SK-N-SH treated with all-trans-retinoic acid at 6 μM for 48 hours (cell line): Measurements from ENCODE around the gene RASL12.

Source experiments
- ISL1 ChIP-seq: fragments of 250-450 bp; sonication (Bioruptor Pico); IDR thresholded peaks from 2 replicates; pipeline ENCODE4 v2.1.2; 2022; ENCODE audit warnings: mild to moderate bottlenecking, moderate library complexity
- RARB ChIP-seq: fragments of 250-450 bp; sonication (Bioruptor Pico); IDR thresholded peaks from 2 replicates; pipeline ENCODE4 v1.8.0; 2021; ENCODE audit warnings: mild to moderate bottlenecking, moderate library complexity
- ZFP3 ChIP-seq: fragments of 250-450 bp; sonication (Bioruptor Pico); IDR thresholded peaks from 2 replicates; pipeline ENCODE4 v1.5.0; 2020; ENCODE audit warnings: mild to moderate bottlenecking, moderate library complexity
- ZNF565 ChIP-seq: fragments of 450-650 bp; formaldehyde crosslinking; conservative IDR thresholded peaks from 2 replicates; pipeline ENCODE4 v1.5.0; 2020; ENCODE audit warnings: low read depth, mild to moderate bottlenecking, moderate library complexity
- TF ChIP-seq, protein P1 (sequence below): fragments of 250-450 bp; sonication (Bioruptor Pico); IDR thresholded peaks from 2 replicates; pipeline ENCODE4 v1.5.1; 2020; ENCODE audit warnings: low read depth, mild to moderate bottlenecking, moderate library complexity
- TF ChIP-seq, protein P2 (sequence below): fragments of 250-450 bp; sonication (Bioruptor Pico); IDR thresholded peaks from 2 replicates; pipeline ENCODE4 v1.8.0; 2020; ENCODE audit warnings: mild to moderate bottlenecking, moderate library complexity, borderline replicate concordance

DNA sequence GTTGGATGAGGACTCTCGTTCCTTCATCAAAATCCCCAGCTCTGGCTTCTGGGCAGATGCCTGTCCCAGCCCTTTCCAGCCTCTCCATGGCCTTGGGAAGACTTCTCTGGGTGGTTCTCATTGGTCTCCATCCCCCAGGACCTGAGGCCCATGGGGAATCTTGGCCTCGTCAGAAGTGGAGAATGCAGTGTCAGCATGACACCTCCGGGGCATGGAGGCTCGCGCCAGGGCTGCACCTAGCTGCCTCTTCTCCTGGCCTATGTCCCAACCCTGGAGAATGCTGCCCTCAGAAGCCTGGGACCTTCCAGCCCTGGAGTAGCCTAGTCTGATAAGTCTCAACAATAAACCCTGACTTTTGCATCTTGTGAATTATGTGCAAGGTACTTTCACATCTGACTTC, 11.8 kb upstream of the RASL12 start:
- TF ChIP-seq, protein P1, sequence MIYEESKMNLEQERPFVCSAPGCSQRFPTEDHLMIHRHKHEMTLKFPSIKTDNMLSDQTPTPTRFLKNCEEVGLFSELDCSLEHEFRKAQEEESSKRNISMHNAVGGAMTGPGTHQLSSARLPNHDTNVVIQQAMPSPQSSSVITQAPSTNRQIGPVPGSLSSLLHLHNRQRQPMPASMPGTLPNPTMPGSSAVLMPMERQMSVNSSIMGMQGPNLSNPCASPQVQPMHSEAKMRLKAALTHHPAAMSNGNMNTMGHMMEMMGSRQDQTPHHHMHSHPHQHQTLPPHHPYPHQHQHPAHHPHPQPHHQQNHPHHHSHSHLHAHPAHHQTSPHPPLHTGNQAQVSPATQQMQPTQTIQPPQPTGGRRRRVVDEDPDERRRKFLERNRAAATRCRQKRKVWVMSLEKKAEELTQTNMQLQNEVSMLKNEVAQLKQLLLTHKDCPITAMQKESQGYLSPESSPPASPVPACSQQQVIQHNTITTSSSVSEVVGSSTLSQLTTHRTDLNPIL (CRISPR knock-in tag): no peak
- no peak for TF ChIP-seq RARB (CRISPR knock-in tag)
- no peak for TF ChIP-seq ZFP3 (CRISPR knock-in tag)
- TF ChIP-seq ISL1 (CRISPR knock-in tag): no peak
- TF ChIP-seq, protein P2, sequence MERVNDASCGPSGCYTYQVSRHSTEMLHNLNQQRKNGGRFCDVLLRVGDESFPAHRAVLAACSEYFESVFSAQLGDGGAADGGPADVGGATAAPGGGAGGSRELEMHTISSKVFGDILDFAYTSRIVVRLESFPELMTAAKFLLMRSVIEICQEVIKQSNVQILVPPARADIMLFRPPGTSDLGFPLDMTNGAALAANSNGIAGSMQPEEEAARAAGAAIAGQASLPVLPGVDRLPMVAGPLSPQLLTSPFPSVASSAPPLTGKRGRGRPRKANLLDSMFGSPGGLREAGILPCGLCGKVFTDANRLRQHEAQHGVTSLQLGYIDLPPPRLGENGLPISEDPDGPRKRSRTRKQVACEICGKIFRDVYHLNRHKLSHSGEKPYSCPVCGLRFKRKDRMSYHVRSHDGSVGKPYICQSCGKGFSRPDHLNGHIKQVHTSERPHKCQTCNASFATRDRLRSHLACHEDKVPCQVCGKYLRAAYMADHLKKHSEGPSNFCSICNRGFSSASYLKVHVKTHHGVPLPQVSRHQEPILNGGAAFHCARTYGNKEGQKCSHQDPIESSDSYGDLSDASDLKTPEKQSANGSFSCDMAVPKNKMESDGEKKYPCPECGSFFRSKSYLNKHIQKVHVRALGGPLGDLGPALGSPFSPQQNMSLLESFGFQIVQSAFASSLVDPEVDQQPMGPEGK: no peak
- TF ChIP-seq ZNF565 (CRISPR knock-in tag): no peak
